Activated CD8-positive, alpha-beta memory T cell treated with anti-CD3 and anti-CD28 coated beads, Interleukin-2, amount 50 U/mL, for 4 hours (primary cell): ENCODE data around the gene BACH2.

Experiments
- DNase-seq: peaks from one replicate; pipeline ENCODE4 v3.0.0-alpha.2; 2020

The BACH2 gene

DNA sequence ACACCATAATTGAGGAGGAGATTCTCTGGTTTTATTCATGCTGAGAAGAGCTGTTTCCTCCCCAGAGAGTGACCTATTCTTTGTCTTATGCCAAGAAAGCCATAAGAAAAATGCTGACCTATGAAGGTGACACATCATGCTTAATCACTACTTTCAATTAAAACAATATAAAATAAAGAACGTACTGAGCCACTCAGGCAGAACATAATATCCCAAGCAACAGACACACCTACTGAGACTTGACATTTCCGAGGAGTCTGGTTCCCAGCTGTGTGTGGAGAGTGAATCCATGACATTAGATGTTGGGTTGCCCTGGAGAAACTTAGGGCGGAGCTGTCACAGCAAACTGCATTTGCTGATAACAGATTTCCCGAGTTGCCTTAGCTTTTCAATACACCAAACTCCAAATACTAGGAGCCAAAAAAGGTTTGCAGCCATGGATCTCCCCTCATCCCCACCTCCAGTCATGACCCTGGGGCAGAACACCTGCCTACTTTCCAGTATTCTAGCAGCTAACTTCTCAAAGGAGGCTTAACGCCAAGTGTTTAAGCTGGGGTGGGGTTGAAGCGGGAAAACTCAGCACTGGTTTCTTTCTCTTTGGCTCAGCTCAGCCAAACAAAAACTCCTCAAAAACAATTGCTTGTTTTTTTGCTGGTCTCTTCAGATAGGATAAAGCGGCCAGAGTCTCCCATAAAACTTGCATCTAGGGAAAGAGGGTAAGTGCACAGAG is 92.2 kb downstream of the BACH2 start:
- no peak for DNase-seq

DNA sequence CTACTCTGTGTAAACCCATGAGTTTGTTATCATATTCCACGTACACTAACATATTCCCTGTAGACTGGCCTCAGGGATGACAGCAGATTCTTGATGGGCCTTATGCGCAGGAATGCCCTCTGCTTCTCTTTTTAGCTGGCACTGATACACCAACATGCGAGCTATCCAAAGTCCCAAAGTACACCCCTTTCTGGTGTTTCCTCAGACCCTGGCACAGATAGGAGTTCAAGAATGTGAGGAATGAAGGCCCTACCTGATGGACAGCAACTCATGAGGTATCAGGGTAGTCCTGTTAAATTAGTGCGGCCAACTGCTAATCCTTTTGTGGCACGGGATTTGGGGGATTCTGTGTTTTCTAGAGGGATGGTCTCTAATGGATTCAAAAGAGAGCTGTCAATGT is 93.0 kb downstream of the BACH2 start:
- DNase-seq = no peak

DNA sequence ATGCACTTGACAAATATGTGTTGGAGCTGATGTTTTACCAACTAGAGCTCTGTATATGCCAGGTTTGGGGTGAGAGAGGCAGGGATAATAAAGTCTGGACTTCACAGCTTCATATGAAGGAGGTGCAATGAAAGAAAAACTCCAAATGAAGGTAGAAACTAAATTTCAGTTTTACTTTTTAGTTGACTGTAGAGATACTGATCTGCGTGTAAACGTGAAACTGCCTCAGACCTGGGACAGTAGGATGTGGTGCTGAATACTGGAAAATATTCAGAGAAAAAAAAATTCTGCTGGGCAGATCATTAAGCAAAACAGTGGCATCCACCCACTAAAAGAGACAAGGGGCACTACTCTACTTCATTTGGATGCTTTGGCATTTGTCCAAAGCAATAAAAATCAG is 94.5 kb downstream of the BACH2 start:
- DNase-seq = no peak

DNA sequence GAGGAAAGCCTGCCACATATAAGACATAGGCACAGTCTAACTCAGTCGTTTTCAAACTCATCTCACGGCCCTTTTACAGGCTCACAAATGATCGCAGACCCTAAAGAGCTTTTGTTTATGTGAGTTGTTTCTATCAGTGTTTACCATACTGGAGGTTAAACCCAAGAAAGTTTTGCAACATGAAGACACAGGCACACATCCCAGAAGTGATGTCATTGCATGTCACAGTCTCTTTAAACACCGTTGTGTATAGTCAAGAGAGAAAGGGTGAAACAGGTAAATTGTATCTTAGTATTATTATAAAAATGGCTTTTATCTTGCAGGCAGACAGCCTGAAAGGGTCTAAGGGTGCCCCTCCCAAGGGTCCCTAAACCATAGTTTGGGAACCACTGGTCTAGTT is 96.7 kb downstream of the BACH2 start:
- no peak for DNase-seq

DNA sequence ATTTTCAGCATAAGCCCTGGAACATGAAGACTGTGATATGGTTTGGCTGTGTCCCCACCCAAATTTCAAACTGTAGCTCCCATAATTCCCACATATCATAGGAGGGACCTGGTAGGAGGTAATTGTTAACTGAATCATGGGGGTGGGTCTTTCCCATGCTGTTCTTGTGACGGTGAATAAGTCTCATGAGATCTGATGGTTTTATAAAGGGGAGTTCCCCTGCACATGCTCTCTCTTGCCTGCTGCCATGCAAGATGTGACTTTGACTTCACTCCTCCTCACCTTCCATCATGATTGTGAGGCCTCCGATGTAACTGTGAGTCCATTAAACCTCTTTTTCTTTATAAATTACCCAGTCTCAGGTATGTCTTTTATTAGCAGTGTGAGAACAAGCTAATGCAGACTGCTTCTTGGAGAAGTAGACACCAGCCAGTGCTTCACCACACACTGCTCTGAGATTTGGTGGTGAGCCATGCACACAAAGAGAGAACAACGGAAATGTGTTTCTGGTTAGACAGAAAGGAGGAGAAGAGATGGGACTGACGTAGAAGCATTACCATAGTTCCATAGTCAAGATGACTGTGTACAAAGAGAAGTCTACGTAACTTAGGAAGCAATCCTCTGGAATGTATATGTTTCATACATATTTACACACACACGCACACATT is 97.8 kb downstream of the BACH2 start:
- no peak for DNase-seq

DNA sequence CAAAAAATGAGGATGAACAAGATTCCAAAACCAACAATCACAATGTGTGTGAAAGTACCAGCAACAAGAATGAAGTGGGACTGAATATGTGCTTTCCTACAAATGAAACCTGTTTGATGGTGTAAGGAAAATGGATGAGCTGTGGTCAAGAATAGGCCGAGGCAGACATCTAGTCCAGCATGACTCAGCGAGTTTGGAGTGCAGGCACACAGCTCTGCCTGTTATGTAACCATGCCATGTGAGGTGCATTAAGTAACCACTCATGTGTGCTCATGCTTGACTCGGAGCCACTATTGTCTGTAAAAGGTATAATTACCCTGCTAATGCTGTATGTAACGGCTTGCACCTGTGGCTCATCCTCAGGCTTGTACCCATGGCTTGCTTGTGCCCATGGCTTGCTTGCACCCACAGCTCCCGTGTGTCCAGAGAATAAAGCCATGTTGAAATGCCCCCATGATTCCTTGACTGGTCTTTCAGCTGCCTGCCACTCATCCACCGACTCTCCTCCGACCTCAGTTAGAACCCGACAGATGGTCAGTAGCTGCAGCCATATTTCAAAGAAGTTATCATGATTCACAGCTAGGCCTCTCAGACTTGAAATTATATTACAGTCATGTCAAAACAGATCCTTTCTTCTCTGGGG is 98.7 kb downstream of the BACH2 start:
- no peak for DNase-seq

DNA sequence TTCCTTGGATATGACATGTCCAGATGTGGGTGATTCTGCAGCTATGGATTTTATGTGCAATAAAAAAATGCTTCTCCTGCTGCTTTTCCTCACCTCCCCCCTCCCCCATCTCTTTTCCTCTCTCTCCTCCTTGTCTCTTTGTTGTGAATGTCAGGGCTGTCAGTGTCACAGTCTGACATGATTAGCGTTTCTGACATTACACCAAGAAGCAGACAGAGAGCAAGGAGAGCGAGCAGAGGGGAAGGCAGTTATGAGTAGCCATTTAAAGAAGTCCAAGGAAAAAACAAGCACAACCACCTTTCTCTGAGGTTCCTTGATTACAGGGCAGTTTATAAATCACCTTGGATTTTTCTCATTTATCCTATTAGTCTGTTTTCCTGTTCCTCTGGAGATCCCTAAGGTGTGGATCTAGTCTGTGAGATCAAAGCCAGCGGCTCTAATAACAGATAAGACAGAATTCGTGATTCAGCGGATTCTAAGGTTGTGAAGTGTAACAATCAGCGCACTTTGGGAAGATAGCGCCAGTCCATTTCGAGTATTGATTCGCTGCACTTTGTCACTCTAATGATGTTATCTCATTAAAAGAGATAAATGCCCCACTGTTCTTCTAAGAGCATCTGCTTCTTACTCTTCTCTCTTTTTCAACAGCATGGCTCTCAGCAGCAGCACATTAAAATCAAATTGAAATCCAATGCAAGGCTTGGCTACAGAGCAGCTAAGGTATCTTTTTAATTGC is 101.4 kb downstream of the BACH2 start:
- no peak for DNase-seq

DNA sequence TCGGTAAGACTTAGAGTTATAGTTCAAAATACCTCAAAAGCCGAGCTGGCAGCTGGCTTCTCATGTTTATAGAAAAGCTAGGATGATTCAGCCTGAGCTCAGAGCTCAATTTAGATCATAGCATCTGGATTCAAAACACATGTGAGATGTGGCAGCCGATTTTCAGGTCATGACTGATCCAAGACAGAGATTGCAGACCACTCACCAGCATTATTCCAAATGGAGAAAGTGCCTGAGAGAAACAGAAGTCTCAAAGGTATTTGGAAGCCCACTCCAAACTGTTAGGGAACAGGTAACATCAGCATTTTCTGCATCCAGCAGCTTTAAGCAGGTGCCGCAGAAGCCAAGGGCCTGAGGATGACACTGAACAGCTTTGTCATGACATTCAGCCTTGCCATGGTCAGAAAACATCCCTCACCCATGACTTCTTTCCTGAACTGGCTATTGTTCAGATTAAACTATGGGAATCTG is 102.2 kb downstream of the BACH2 start:
- DNase-seq = no peak

DNA sequence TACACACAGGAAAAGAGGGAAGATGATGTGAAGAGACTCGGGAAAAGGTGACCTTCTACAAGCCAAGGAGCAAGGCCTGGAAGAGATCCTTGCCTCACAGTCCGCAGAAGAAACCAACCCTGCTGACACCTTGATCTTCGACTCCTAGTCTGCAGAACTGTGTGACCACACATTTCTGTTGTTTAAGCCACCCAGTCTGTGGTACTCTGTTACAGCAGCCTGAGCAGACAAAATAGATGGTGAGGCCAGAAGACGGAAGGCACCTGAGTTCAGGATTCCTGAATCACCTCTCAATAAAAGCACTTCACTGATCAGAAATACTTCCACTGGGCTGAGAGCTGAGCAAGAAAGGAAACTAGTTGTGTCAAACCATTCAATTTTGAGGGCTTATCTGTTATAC is 103.3 kb downstream of the BACH2 start:
- DNase-seq = no peak

DNA sequence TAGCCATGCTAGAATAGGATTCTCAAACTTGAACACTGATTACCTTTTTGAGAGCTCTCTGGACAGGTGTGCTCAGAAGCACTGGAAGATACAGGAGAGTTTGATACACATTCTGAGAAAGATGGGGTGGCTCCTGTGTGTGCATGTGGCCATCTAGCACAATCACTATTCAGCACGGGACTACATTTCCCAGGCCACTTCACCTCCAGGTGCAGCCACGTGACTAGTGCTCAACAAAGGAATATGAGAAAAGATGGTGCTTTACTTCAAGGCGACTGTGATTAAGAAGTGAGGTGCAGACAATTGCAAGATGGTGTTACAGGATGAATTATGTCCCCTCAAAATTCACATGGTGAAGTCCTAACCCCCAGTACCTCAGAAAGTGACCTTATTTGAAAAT is 103.8 kb downstream of the BACH2 start:
- no peak for DNase-seq

DNA sequence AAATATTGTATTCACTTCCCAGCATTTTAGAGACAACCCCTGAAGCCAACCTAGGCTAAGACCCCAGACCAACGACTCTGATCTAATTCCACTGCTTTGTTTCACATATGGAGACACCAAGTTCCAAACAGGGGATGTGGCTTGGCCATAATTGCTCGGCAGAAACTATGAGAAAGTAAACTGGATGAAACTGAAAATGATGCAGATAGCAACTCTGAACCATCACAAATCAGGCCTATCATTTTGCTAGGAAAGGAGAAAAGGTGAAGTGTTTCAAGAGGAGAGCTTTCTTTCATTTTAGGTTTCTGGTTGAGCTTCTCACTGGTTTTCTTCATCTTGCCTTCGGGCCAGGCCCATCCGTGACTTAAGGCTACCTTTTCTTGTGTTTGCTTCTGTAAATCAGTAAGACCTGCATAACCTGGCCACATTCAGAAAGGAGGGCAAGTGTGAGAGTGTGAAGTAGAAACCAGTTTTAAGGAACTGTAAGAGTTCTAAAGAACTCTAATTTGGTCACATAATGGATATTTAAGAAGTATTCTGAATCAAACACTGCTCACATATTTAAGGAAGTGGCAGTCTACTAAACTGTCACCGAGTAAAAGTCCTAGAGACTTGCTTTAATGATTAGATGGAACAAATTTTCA is 105.8 kb downstream of the BACH2 start:
- no peak for DNase-seq

DNA sequence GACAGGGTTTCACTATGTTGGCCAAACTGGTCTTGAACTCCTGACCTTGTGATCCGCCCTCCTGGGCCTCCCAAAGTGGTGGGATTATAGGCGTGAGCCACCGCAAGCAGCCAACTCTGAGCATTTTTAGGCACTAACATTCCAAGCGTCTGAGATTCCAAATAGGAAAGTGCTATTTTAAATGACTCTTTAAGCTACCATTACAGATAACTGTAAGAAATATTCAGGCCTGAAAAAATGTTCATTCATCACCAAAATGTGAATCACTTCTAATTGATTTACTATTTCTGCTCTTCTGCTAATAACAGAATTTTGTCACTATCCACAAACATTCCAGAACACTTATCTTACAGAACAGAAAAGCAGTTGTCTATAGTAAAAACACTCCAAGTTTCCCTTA is 106.5 kb downstream of the BACH2 start:
- no peak for DNase-seq

DNA sequence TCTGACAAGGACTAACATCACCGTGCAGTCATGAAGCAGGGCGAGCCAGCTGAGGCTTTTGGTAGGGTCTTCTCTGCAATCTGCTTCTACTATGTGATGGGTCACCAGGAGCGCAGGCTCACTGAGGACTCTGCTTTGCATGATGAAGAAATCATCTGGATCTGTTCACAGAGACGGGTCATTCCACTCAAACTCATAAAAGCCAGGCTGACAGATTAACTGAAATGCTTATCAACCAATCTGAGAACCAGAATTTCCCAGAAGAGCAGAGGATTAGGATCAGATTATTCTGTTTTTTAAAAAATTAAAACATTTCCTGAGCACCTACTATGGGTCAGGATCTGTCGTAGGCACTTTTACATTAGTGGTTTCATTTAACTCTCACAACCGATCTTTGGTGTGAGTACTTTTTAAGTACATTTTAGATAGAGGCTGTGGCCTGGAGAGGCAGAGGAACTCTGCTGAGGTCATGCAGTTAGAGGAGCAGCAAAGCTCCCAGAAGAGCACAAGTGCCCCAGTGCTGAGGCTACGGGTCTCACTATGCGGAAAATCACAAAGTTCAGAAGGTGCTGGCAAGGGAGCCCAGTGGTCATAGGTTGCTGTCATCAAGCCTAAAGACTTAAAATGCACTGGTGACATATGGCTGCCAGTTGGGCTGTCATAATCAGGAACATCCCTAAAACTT is 109.1 kb downstream of the BACH2 start:
- DNase-seq = no peak

DNA sequence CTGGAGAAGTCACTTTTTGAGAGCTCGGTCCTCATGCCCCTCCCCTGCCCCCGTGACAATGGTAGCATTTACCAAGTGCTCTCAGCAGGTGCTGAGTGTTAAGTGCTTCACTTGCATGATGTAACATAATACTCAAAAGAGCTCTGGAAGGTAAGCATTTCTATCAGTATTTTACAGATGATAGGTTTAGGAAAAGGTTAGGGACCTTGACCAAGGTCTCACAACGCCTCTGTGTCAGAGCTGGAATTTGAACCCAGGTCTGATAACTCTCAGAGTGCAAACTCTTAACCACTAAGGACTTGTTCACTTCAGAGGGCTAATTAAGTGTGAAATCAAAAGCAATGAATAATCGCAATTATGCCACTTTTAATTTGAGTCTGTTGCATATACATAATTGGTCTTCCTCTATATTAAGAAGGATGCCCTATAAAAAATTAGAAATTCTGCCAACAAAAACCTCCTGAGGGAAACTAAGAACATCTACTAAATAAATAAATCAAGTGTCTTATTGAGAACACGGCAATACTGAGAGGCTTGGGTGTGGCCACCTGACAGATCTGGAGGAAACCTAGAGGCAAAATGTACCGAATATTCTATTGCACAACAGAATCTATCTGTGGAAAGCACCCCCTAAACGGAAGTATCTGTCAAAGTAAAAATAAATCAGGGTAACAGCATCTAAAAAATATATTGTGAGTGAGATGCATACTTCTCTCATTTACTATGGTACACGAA is 109.8 kb downstream of the BACH2 start:
- DNase-seq = no peak

DNA sequence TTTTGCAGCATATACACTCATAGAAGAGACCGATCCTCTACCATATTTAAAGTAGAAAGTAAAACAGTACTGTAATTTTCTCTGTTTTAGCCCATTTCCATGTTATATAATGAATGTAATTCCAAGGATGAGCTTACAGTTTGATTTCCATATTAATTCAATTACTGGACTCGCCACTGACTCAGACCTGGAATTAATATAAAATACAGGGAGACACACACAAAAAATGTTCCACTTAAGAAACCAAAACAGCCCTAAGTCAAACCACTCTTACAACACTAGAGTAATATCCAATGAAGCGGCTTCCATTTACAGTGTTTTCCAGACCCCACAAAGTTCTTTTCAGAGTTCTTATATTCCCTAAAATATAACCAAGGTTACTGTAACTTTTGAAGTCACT is 110.6 kb downstream of the BACH2 start:
- DNase-seq = no peak

DNA sequence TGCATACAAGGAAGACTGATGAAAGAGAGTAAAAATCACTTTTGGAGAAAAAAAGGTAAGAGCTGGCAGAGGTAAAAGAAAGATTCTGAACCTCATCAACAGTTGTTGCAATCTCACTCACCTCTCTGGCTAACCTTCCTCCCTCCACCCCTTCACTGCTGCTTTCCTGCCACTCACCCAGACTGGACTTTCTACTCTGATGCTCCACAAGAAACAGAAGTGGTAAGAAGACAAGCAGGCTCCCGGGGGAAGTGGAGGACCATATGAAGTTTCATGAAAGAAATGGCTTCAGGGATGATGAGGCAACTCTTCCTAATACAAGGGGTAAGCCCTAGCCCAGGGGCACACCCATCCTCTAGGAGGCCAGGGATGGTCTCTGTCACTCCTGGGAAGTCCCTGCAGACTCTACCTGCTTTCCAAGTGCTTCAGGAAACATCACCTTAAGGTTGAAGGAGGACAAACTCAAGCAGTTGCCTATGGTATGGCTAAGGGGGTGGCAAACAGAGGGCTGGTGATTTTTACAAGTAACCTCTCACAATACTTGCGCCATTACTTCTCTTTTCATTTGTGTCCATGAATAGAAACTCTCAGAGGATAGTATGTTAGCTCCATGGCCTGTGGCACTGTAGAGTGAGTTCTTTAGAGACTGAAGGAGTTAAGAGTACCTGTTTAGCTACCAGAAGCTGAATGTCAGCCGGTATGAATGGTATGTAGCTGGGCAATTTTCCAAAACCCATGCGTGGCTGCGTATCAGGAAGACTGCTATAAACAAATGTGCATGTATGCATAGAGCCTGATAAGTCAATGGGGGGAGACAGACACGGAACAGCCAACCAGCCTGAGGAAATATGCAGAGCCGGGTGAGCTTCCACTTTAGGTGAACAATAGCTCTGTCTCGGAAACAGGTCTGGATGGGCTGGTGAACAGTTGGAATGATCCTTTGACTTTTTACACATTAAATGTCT is 112.0 kb downstream of the BACH2 start:
- no peak for DNase-seq

DNA sequence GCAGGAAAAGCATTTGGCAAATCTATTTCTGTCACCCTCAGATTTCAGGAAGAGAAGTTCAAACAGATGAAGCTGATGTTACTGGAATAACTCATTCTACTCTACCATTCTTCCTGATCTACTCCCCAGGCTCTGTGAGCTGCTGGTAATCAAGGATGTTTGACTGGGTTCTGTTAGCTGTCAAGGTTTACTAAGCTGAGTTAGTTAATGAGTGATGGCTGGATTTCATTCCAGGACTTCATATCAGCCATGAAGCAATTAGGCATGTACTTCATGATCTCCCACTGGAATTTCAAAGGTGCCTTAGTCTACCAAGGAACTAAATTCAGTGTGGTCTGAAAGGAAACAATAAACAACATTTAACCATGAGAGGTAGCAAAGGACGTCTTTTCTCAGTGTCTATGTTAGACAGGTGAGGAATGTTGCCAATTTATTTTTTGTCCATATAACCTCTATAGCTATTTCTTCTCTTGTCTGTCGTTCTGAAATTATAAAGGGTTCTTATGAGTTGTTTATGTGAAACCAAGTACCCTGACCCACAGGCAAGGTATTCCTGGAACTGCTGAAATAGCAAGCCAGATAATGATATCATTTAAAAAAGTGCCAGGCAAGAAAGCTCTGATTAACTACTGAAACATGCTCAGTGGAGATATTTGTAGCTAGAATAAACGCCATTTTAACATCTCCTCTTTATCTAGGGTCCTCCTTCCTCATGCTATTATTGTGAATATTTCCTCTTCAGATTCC is 112.9 kb downstream of the BACH2 start:
- no peak for DNase-seq

DNA sequence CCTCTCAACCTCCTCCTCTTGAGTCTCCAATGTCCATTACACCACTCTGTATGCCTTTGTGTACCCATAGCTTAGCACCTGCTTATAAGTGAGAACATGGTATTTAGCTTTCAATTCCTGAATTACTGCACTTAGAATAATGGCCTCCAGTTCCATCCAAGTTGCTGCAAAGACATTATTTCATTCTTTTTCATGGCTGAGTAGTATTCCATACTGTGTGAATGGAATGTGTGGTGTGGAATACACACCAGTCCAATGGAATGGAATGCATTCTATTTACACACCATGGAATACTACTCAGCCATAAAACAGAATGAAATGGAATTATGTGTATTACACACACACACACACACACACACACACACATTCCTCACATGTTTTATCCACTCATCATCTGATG is 116.1 kb downstream of the BACH2 start:
- no peak for DNase-seq
